ENCODE data around the gene BCL2L13.

GRCh38 chr22:17637490-17638181, 921 bp upstream of the BCL2L13 start:
- no peak for TF ChIP-seq BHLHE40 (IDR thresholded peaks at IDR 0.05; ENCODE audit: borderline replicate concordance)
- no peak for TF ChIP-seq HDGF (IDR thresholded peaks at IDR 0.05; ENCODE audit: borderline replicate concordance)
- no peak for TF ChIP-seq ELF4 (IDR thresholded peaks at IDR 0.05)
- TF ChIP-seq ARNT (IDR thresholded peaks at IDR 0.05), result no peak
- no peak for TF ChIP-seq SUZ12 (IDR thresholded peaks at IDR 0.05)
- no peak for TF ChIP-seq ZNF384 (IDR thresholded peaks at IDR 0.05)
- no peak for TF ChIP-seq SP1 (IDR thresholded peaks at IDR 0.05)
- TF ChIP-seq LEF1 (IDR thresholded peaks at IDR 0.05; ENCODE audit: borderline replicate concordance), result no peak
- no peak for TF ChIP-seq FOXK2 (IDR thresholded peaks at IDR 0.05)
- no peak for TF ChIP-seq CTBP1 (IDR thresholded peaks at IDR 0.05; ENCODE audit: borderline replicate concordance)

All from HEK293T (cell line).